NCI-H1105 treated with DMSO at 0.1 percent for 48 hours (cell line): ENCODE data around the gene MRNIP.

Experiments
- DNase-seq: peaks from one replicate; lab custom pipeline; 2025; lab: John Stamatoyannopoulos, UW

The MRNIP gene

DNA sequence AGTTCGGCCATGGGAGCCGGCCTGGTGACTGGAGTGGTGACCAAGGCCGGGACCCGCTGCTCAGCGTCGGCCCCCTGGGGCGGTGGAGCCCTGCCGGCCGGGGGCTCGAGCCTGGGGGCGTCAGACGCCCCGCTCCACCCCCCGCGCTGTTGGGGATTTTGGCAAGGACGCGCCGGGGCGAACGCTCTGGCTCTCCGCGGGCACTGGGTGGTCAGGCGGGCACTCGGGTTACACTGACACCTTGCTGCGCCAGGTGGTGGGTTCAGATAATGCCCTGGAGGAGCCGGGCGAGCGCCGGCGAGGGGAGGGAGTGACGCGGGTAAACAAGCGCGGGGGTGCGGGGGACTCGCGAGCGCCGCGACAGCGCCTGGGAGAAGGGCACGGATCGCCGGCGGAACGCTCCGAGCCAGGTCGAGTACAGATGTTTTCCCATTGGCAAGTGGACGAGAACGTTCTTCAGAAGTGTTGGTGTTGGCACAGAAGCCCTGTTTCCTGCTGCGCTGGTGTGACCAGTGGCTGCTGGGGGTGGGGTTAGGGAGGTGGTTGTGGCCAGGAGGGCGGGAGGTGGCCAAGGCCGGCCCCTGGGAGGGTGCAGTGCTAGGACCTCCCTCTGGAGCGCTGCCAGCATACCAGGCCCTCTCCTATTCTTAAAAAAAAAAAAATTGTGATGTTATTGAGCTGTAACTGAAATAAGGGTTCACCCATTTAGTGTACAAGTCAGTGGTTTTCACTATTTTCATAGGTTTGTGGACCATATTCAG, 37.1 kb downstream of the MRNIP start:
- peak; percentile 65 for DNase-seq

DNA sequence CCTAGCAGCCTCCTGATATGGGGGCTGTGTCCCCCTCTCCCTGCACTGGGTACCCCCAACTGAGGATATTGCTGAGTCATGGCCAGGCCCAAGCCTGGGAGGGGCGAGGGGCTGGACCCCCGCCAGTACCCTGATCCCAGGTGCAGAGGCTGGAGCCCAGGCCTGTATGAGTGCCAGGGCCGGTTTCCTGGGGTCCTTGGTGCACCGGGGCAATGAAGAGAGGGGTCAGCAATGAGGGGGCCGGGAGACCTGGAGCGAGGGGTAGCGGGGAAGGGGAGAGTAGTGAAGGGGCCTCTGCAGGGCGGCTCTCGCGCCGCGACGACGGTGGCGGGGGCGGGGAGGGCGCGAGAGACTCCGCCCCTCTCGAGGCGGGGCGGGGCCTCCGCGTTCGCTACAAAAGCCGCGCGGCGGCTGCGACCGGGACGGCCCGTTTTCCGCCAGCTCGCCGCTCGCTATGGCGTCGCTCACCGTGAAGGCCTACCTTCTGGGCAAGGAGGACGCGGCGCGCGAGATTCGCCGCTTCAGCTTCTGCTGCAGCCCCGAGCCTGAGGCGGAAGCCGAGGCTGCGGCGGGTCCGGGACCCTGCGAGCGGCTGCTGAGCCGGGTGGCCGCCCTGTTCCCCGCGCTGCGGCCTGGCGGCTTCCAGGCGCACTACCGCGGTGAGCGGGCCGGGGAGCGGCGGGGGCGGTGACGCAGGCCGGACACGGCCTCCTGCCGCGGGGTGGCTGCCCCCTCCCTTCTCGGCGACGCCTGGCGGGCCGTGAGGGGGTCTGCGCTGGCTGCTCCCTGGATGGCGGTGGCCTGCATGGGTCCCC, 37.9 kb downstream of the MRNIP start, which contains the start of gene SQSTM1:
Gene SQSTM1 (plus strand): TSS at position 423 of the 815 bp plus-strand sequence. CDS start 32 bp downstream, at position 455.
- peak; percentile 28 for DNase-seq

DNA sequence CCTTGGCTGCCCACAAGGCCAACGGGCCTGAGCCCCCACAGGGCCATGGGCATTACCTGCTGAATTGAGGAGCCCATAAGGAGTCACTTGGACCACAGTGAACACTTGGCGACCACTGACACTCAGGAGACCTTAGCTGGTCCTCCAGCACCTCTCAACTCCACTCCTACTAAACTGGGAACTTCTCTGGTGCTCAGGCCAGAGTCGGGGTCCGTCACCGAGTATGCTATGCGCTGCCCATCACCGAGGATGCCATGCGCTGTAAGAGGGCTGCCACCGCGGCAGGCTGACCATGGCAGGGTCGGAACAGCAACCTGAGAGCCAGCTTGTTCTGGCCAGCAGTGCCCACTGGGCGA, 38.5 kb downstream of the MRNIP start:
- DNase-seq = no peak

DNA sequence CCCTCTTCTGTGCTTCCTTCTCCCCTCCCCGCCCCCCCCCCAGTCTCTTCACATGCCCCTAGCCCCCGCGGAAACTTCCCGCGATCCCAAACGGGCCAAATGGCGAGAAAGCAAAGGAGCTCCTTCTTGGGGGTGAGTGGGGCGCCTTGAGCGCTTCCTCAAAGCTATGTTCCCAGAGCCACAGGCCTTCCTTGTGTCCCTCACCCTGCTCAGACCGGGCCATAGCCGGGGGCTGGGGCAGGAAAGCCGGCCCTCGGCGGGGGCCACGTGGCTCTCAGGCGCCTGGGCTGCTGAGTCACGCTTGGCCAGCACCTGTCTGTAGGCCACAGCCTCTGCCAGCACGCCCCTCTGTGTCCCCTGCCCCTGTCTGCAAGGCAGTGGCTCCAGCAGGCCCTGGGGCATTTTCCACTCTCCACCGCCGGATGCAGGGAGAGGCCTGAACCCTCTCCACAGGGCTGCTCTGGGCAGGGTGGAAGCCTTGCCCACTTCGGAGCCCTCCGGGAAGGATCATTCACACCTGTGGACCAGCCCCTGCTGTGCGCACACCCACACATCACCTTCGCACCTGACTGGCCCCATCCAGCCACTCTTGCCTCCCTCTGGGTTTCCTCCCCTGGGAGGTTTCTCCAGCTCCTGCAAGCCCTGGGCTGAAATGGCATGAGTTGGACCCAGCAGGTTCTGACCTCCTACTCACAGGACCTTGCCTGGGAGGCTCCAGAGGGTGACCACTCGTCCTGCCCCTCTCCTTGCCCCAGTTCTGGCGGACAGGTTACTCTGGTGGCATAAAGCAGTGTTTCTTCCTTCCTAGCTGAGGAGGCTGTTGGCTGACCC, 39.1 kb downstream of the MRNIP start:
- DNase-seq = peak; percentile 22

DNA sequence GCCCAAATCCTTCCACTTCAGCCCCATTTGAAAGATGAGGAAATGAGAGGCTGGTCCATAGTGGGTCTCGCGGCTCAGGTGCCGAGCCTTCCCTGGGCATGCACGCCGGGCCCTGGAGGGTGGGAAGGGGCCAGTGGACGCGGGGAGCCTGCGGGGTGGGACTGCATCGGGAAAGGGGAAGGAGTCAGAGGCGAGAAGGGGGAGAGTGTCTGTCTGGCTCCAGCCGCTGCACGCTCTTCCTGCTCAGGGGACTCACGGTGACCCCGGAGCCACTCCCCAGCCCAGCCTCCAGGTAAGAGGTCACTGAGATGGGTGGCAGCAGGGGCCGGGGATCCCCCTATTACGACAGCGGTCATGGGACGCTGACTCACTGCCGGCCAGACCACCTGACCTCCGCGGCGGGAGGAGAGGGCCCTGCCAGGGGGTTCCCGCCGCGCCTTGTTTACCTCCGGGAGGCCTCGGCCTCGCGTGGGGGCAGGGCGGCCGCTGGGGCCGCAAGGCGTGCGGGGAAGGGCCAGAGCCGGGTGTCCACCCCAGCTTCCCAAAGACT, 39.8 kb downstream of the MRNIP start:
- peak; percentile 61 for DNase-seq

DNA sequence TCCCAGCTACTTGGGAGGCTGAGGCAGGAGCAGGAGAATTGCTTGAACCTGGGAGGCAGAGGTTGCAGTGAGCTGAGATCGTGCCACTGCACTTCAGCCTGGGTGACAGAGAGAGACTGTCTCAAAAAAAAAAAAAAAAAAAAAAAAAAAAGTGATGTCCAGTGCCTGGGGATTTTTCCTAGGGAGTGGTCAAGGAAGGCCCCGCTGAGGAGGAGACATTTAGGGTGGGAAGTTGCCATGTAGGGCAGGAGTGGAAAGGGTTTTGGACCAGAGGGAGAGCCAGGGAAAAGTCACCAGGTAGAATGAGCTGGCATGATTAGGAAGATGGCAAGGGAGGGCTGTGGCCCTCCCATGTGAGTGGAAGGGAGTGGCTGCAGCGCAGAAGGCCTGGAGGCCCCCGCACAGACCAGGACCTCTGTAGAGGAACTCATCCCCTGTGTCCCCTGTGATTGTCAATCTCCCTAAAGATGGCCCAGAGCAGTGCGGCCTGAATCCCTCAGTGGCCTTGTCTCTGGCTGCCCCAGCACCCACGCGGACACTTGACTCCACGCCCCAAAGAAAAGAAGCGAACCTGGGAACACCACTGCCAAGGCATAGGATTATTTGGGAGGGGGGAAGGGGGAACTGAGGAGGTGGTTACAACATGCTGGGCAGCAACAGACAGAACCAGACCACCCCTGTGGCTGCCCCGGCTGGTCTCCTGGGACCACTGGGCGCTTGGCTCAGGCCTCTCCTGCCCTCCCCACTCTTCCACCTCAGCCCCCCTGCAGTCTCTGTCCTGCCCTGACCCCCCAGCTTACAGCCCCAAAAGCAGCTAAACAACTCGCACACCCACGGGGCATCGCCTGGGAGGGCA, 40.5 kb downstream of the MRNIP start:
- DNase-seq = no peak

DNA sequence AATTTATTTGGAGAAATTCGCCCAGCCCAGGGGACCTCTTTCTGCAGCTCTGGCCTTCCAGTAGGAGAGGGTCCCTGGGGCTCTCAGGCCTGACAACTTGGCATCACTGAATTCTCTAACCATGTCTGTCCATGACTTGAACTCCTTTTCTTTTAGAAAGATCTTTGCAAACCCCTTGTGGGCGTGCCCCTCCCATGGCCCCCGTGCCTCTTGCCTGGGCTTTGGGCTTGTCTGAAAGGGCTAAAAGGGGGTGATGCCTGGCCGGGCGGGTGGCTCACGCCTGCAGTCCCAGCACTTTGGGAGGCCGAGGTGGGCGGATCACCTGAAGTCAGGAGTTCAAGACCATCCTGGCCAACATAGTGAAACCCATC, 41.2 kb downstream of the MRNIP start:
- DNase-seq = no peak

DNA sequence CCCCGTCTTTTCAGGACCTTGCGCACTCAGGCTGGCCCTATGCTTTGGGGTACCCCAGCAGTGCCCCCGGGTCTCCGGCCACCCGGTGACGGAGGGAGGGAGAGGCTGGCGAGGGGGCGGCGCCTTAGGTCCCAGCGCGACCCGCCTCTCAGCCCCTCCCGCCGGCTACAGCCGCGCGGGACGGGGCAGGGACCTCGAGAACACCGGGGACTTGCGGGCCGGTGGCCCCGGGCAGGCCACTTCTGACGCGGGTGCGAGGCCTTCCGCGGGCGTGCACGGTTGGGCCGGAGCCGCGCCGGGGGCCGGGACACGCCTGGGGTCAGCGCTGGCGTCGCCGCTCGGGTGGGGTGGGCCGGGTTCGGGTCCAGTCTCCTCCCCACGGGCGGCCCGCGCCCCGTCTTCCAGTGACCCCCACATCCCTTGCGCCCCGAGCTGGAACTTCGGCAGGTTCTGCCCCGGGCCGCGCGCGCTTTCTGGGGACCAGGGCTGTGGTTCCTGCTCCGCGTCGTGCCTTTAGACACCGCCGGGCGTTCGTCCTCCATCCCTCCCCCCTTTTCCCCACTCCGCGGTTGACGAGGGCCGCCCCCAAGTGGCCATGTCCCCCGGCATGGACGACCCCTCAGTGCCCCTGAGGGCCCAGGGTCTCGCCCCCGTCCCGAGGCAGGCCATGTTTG, 41.7 kb downstream of the MRNIP start:
- no peak for DNase-seq

DNA sequence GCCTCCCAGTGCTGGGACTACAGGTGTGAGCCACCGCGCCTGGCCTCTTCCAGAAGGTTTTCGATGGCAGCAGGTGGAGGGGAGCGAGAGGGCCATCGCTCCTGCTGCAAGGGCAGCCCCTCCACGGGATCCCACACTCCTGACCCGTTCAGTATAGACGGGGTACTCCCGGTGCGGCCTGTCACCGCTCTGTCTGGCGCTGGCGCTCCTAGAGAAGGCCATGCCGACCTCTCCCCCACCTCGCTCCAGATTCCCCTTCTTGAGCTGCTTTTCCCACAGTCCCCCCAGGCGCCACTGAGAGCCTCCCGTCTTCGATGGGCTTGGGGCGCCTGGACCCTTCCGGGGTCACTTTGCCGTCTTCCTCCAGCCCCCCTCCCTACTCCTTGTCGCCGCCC, 42.2 kb downstream of the MRNIP start:
- no peak for DNase-seq

DNA sequence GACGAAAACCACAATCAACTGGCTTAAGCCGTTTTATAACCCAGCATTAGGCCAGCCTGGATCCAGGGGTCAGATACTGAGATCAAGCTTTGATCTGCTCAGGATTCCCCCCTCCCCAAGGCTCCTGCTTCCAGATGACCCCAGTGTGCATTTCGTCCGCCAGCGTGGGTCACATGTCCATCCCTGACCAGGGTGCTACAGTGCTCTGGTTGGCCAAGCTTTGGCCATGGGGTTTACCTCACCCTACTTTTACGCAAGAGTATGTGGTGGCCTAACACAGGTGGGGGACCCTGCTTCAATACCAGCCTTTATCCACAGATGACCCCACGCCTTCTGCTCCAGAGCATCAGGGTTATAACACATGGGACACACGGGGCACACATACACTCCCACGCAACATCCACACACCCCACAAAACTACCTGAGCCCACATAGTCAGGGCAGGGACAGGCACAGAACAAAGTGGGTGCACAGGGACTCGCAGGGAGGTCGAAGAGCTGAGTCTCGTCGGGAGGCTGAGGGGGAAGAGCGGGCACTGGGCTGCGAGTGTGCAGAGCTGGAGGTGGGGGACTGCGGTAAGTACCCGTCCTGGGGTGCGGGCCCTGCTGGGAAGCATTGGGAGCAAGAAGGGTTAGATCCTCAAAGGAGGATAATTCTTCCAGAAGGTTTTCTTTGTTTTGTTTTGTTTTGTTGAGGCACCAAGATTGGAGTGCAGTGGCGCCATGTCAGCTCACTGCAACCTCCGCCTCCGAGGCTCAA, 42.9 kb downstream of the MRNIP start:
- no peak for DNase-seq

DNA sequence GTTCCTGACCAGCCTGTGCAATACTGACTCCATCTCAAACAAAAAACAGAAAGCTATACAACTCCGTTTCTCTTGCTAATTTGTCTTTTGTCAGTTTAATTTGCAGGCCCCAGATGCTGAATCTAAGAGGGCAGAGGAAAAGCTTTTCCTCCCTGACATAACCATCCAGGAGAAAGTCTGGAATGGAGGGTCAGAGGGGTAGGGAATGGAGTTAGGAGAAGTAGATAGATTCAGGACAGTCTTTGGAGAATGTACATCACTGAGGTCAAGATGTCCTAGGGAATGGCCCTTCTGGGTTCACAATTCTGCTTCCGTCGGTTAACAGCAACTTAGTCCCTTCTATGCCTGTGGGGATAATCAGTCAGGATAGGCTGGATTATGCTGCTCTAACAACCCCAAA, 44.5 kb downstream of the MRNIP start:
- no peak for DNase-seq

DNA sequence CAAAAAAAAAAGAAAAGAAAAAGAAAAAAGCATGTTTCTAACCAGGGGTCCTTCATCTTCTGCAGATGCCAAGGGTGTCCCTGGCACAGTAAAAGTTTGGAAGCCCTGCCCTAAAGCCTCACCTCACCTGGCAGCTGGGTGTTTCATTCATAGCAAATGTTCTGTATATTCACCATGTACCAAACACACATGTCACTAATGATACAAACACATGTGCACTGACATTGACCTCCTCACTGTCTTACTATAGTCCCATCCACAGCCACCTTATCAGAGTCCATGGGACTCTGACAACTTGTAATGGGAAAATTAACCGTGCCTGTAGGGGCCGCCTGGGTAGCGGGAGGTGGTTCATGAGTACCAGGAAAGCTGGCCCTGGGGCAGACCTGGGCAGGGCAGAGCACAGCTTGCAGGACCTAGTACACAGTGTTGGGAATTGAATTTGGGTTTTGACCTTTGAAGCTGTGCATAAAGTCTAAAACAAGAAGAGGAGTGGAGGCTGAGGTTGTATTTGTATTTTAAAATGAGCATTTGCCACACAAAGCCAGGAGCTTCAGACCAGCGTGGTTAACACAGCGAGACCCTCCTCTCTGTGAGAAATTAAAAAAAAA, 45.5 kb downstream of the MRNIP start:
- no peak for DNase-seq

DNA sequence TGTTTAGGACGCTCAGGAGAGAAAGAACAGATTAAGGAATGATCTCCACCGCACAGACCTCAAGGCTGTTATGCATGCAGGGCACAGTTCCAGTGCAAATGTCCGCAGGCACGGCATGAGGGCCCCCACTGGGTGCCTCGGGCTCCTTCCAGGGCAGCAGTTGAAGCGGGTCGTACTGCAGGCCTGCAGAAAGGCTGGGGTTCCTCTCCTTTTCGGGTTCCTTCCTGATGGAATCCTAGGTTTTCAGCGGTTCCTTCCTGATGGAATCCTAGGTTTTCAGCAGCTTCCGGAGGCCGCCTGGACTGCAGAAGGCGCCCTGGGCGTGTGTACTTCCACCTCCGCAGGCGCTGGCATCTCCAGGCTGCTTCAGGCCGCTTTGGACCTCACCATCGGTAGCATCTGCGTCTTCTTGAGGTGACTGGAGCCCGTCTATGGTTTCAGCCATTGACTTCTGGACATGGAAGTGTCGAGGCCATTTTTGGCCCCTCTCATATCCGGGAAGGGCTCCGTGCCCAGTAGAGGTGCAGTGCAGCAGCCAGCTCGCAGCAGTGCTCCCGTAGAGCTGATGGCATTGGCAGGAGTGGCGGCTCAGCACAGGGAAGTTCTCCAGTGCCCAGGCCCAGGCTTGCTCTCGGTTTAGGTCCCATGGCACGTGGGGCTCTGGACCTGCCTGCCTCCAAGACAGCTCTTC, 46.3 kb downstream of the MRNIP start:
- DNase-seq = no peak

DNA sequence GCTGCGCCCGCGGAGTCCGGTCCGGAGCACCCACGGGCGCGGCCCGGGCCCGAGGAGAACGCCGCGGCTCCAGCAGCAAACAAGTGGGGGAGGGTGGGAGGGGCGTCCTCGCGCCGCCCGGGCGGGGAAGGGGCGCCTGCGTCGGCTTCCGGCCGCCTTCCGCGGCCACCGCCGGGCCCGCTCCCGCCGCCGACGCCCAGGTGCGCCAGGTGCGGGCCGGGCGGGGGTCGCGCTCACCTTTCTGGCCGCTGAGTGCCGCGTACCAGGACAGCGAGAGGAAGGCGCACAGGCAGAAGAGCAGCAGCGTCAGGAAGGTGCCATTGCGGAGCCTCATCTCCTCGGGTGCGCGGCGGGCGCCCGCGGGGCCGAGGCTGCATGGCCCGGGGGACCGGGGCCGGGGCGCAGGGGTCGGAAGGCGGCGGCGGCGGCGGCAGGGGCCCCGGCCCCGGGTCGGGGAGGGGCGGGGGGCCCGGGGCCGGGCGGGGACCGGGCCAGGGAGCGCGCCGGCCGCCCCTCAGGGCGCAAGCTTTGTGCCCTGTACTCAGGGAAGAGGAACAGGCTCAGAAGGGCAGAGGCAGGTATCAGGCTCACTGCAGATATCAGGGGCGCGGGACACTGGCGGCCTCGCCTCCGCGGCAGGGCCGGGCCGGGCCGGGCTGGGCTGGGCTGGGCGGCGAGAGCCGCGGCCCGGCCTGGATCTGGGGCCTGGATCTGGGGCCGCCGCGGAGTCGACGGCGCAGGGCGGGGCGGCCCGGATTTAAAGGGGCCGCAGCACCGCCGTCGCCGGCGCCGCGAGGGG, 52.2 kb downstream of the MRNIP start, which contains the start of gene MGAT4B:
Gene MGAT4B (minus strand): TSS at position 617 of the 799 bp plus-strand sequence. CDS start 283 bp downstream, at position 334.
- peak; percentile 42 for DNase-seq

DNA sequence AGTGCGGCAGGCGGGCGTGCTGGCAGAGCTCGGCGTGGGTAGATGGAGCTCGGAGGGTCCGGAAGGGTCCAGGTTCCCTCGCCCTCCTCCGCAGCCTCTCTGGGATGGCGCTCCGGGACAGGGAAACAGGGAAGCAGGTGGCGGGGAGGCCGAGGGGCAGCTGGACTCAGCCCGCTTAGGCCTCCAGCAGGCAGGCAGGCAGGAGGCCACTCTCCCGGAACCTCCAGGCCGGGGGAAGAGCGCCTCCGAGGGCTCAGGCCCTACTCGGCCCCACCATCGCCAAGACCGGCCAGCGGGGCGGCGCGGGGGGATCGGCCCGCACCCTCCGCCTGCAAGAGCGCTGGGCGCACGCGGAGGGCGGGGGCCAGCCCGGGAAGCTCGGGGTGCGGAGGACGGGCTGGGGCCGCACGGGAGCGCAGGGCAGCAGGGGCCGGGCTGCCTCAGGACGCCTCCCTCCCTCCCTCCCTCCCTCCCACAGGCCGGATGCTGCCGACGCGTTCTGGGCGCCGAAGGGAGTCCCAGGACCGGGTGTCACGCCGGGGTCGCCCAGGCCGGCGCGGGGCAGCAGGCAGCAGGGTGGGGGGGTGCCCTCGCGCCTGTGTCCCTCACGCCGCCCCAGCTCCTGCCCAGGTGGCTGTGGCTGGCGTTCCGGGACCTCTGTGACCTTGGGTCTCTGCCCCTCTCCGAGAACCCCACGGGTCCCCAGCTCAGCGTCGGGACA, 52.9 kb downstream of the MRNIP start:
- DNase-seq = no peak

DNA sequence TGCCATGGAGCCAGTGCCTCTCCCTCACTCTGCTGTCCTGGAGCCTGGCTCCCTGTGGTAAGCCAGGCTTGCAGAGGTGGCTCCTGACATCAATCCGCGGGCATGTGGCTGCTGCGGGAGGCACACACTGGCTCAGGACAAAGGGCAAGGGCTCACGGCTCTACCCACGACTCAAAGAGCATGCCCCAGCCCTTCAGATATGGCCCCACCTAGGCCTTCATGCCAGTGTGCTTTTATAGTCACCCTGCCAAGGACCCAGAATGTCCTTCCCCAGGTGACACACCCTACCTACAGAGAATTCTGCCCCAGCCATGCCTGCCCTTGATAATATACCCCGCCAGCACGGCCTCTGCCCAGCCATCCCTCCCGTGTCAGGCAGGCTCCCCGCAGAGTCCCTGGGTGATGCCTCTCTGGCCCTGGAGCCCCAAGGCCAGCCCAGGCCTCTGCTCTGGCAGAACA, 53.5 kb downstream of the MRNIP start:
- no peak for DNase-seq

DNA sequence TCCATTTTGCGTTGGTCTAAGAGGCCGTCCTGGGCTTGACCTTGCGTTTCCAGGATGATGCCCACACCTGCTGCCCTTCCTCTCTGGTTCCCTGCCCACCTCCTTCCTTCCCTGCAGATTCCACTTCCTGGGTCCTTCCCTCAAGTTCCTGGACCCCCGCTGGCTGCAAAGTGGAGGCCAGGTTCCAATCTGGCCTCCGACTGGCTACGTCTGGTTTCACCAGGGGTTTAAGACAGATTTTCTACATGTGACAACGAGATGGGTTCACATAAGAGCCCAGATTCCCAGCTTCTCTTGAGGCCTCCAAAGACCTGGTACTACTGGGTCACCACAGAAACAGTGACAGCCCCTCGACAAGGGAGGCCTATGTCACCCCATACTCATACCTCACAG, 54.1 kb downstream of the MRNIP start:
- DNase-seq = no peak
